MM.1S (cell line): ENCODE measurements around the gene PTTG1.

Experiments
- DNase-seq: peaks from one replicate; pipeline ENCODE4 v3.0.0-alpha.2; 2015
- H2AFZ ChIP-seq: fragments of 300-600 bp; sonication (generic); 2 replicates; pipeline ENCODE4 v1.6.0; 2016; ENCODE audit warnings: antibody characterized with exemption, low read length
- H3F3A ChIP-seq: fragments of 300-600 bp; sonication (generic); 2 replicates; pipeline ENCODE4 v1.6.1; 2016; ENCODE audit warnings: mild to moderate bottlenecking, antibody characterized with exemption, low read length, moderate library complexity, mixed read lengths; ENCODE audit not compliant: insufficient read depth
- H3K27ac ChIP-seq: fragments of 300-600 bp; sonication (generic); 2 replicates; pipeline ENCODE4 v1.5.1; 2016; ENCODE audit warnings: mild to moderate bottlenecking, low read length
- H3K27me3 ChIP-seq: fragments of 300-600 bp; sonication (generic); replicated peaks from 2 replicates; pipeline ENCODE4 v1.6.0; 2016; ENCODE audit warnings: low read length; ENCODE audit not compliant: insufficient read depth
- H3K36me3 ChIP-seq: fragments of 300-600 bp; sonication (generic); replicated peaks from 2 replicates; pipeline ENCODE4 v1.6.1; 2016; ENCODE audit warnings: mild to moderate bottlenecking, low read length, mixed read lengths; ENCODE audit not compliant: insufficient read depth
- H3K4me1 ChIP-seq: fragments of 300-600 bp; sonication (generic); 2 replicates; pipeline ENCODE4 v1.6.1; 2016; ENCODE audit warnings: low read length, mixed read lengths
- H3K4me2 ChIP-seq: fragments of 300-600 bp; sonication (generic); 2 replicates; pipeline ENCODE4 v1.6.0; 2016; ENCODE audit warnings: low read depth, low read length
- H3K4me3 ChIP-seq: fragments of 300-600 bp; sonication (generic); 2 replicates; pipeline ENCODE4 v1.5.1; 2016; ENCODE audit warnings: low read length, mixed read lengths
- H3K79me2 ChIP-seq: fragments of 300-600 bp; sonication (generic); 2 replicates; pipeline ENCODE4 v1.6.1; 2016; ENCODE audit warnings: mixed run types, low read length, mixed read lengths
- H3K9ac ChIP-seq: fragments of 300-600 bp; sonication (generic); 2 replicates; pipeline ENCODE4 v1.6.1; 2016; ENCODE audit warnings: low read length, mixed read lengths
- H3K9me2 ChIP-seq: fragments of 300-600 bp; sonication (generic); replicated peaks from 2 replicates; pipeline ENCODE4 v1.6.1; 2016; ENCODE audit warnings: mild to moderate bottlenecking, low read length, mixed read lengths; ENCODE audit not compliant: insufficient read depth
- H3K9me3 ChIP-seq: fragments of 300-600 bp; sonication (generic); replicated peaks from 2 replicates; pipeline ENCODE4 v1.6.1; 2016; ENCODE audit warnings: mild to moderate bottlenecking, low read length, mixed read lengths; ENCODE audit not compliant: insufficient read depth
- H4K20me1 ChIP-seq: fragments of 300-600 bp; sonication (generic); 2 replicates; pipeline ENCODE4 v1.6.1; 2016; ENCODE audit warnings: mild to moderate bottlenecking, low read length, moderate library complexity, mixed read lengths; ENCODE audit not compliant: insufficient read depth
- EZH2 ChIP-seq: fragments of 300-600 bp; sonication (generic); optimal IDR thresholded peaks from 2 replicates; pipeline ENCODE3; 2017; ENCODE audit warnings: low read depth, mild to moderate bottlenecking, antibody characterized with exemption, low read length, mixed read lengths
- EZH2phosphoT487 ChIP-seq: fragments of 300-600 bp; sonication (generic); IDR thresholded peaks from 2 replicates; pipeline ENCODE4 v1.6.1; 2018; ENCODE audit warnings: antibody characterized with exemption, low read length
- TF ChIP-seq, protein P1 (sequence below): fragments of 300-600 bp; sonication (generic); IDR thresholded peaks from 2 replicates; pipeline ENCODE4 v1.5.1; 2016; ENCODE audit warnings: antibody characterized with exemption, low read length, mixed read lengths

The PTTG1 gene

GRCh38 chr5:160456480-160457177, 35.0 kb downstream of the PTTG1 start:
- H3K4me2 ChIP-seq: no peak overlapping the region
- no peaks in the 10 kb centered on the region for H3F3A ChIP-seq
- no peaks in the 10 kb centered on the region for H4K20me1 ChIP-seq
- no peak overlapping the region for H3K27ac ChIP-seq
- peaks cover 6% of the 10 kb centered on the region; the same call in 1 of the 2 replicates for H3K4me1 ChIP-seq
- TF ChIP-seq, protein P1, sequence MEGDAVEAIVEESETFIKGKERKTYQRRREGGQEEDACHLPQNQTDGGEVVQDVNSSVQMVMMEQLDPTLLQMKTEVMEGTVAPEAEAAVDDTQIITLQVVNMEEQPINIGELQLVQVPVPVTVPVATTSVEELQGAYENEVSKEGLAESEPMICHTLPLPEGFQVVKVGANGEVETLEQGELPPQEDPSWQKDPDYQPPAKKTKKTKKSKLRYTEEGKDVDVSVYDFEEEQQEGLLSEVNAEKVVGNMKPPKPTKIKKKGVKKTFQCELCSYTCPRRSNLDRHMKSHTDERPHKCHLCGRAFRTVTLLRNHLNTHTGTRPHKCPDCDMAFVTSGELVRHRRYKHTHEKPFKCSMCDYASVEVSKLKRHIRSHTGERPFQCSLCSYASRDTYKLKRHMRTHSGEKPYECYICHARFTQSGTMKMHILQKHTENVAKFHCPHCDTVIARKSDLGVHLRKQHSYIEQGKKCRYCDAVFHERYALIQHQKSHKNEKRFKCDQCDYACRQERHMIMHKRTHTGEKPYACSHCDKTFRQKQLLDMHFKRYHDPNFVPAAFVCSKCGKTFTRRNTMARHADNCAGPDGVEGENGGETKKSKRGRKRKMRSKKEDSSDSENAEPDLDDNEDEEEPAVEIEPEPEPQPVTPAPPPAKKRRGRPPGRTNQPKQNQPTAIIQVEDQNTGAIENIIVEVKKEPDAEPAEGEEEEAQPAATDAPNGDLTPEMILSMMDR: no peak
- no peak for TF ChIP-seq EZH2phosphoT487
- TF ChIP-seq EZH2: no peak
- no peaks in the 10 kb centered on the region for H3K36me3 ChIP-seq
- no peaks in the 10 kb centered on the region for H3K27me3 ChIP-seq
- no peak overlapping the region for H3K9ac ChIP-seq
- DNase-seq: no peak
- H3K4me3 ChIP-seq: no peak overlapping the region
- H3K79me2 ChIP-seq: no peaks in the 10 kb centered on the region
- no peak overlapping the region for H2AFZ ChIP-seq
- no peaks in the 10 kb centered on the region for H3K9me2 ChIP-seq
- no peaks in the 10 kb centered on the region for H3K9me3 ChIP-seq

- H3K9me2 ChIP-seq: no peaks in the 10 kb centered on the region
- TF ChIP-seq, protein P1: no peak
- TF ChIP-seq EZH2 (no peak), EZH2phosphoT487 (no peak)
- H4K20me1 ChIP-seq: no peaks in the 10 kb centered on the region
- no peak overlapping the region for H3K27ac ChIP-seq
- H3K4me3 ChIP-seq: no peak overlapping the region
- no peaks in the 10 kb centered on the region for H3K9me3 ChIP-seq
- H2AFZ ChIP-seq: no peak overlapping the region
- no peaks in the 10 kb centered on the region for H3F3A ChIP-seq
- no peak overlapping the region for H3K4me2 ChIP-seq
- no peaks in the 10 kb centered on the region for H3K27me3 ChIP-seq
- DNase-seq: no peak
- H3K4me1 ChIP-seq: peaks cover 5% of the 10 kb centered on the region; the same call in 1 of the 2 replicates
- H3K36me3 ChIP-seq: no peaks in the 10 kb centered on the region
- no peaks in the 10 kb centered on the region for H3K79me2 ChIP-seq
- H3K9ac ChIP-seq: no peak overlapping the region
Observed at GRCh38 chr5:160457252-160457651, 35.6 kb downstream of the PTTG1 start.

DNA sequence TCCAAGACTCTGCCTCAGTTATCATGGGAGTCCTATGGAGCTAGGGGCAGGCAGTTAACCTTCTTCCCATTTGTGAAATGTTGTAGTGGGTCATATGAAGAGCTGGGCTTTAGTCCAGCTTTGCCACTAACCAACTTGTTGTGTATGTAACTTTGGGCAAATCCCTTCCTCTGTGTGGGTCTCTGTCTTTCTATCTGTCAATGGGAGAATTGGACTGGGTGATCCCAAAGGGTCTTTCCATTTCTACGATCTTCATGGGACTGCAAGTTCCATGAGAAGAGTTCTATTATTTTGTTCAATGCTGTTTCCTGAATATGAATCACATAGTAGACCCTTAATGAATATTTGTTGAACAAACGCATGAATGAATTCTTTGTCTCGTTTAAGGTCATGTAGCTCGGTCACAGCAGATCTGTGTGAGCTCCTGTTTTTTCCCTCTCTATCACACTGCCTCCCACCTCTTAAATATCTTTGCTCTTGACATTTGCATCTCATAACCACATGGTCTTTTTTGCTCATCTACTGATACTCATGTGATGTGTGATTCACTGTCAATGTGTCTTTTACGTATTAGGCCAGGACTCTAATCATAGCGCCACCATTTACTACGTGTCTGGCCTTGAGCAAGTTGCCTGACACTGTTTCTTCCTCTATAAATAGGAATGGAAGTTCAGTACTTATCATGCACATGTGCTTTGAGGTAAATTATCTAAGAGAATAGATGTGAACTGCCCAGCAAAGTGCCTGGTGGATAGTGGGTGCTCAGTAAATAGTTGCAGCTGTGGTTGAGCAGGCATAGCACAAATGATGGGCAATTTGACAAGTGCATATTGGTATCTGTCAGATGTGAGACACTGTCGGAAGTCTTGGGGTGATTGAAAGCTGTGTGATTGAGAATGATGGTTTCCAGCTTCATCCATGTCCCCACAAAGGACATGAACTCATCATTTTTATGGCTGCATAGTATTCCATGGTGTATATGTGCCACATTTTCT, 37.4 kb downstream of the PTTG1 start:
- H3K36me3 ChIP-seq: no peaks in the 10 kb centered on the region
- DNase-seq: no peak

More for the DNA sequence above, 37.4 kb downstream of the PTTG1 start:
- Histone ChIP-seq H3K4me2 (no peak overlapping the region), H3K9me2 (no peaks in the 10 kb centered on the region), H3K27me3 (no peaks in the 10 kb centered on the region), H3K4me1 (peaks cover 9% of the 10 kb centered on the region; the same call in 1 of the 2 replicates), H3F3A (no peaks in the 10 kb centered on the region), H3K9me3 (no peaks in the 10 kb centered on the region), H3K9ac (no peak overlapping the region), H3K27ac (no peak overlapping the region), H3K4me3 (no peak overlapping the region), H4K20me1 (no peaks in the 10 kb centered on the region), H3K79me2 (no peaks in the 10 kb centered on the region), H2AFZ (no peak overlapping the region)
- TF ChIP-seq EZH2 (no peak), EZH2phosphoT487 (no peak)
- TF ChIP-seq, protein P1: no peak
